Ramos (cell line): ENCODE measurements around the gene CXCL3.

ENCODE experiments used
- in situ Hi-C: fragments of 300-500 bp; cut with MboI; formaldehyde crosslinking; loops from one replicate; pipeline ENCODE4 v1.14.3; 2022; ENCODE audit warnings: low sequenced_read_pairs; ENCODE audit not compliant: unreplicated experiment

Gene CXCL3

DNA sequence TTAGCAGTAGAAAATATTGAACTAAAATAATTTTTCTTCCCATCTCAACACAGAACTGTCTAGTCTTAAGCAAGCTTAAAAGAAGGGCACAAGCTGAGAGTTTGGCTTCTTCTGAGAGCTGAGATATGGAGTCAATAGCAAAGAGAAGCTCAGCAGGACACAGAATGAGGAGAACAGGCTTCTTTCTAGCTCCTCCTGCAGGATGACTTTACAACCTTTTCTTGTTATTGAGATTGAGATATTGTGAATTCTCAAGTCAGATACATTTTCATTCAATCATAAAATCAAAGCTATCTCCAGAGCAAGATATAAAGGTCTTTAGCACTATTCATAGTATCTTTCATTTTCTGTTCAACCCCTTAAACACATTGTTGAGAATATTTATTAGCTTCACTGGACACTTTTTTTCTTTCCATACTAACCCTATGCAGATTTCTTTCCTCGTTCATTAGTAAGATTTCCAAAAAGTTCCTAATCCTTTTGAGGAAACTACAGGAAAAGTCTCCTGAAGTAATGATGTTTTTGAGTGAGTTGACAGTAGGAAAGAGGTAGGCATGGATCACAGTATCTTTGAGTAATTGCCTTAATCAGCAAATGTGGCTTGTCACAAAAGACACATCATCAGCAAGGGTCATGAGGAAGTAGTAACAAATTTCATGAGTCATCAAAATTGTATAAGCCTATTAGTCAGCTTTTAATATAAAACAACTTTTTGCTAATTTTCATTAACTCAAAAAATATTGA, 17.8 kb upstream of the CXCL3 start:
- in situ Hi-C loops: no loop called here

DNA sequence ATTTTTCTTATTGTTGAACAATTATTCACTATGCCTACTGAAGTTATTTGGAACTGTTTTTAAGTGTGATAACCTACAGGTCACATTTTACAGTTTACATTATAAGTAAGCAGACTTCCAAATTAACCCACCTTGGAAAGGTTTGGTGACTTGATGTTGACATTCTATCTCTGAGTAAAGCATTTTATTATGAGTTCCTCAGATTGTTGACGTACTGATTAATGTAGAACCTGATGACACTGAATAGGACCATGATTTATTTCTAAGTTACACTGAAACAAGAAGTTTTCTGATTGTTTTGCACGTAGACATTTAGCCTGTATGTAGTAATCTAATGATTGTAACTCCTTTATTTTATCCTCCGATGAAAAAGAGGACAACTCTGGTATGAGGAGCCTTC, 17.0 kb upstream of the CXCL3 start:
- in situ Hi-C loops: no loop called here

DNA sequence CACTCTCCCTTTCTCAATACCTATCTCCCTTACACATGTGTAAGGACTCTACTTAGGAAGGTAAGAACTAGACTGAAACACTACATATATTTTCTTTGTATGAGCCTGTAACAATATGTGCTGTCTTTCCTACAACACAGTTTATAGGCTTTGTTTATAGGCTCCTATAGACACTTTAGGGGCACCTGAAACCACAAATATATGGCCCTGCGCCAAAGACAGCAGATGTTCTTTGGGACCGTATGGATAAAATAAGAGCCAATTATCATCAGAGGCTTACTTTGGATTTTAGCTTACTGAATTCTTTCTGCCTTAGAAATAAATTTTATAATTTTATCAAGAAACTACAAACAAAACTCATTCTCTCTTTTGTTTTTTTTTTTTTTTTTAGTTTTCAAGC, 16.6 kb upstream of the CXCL3 start:
- in situ Hi-C loops: no loop called here

DNA sequence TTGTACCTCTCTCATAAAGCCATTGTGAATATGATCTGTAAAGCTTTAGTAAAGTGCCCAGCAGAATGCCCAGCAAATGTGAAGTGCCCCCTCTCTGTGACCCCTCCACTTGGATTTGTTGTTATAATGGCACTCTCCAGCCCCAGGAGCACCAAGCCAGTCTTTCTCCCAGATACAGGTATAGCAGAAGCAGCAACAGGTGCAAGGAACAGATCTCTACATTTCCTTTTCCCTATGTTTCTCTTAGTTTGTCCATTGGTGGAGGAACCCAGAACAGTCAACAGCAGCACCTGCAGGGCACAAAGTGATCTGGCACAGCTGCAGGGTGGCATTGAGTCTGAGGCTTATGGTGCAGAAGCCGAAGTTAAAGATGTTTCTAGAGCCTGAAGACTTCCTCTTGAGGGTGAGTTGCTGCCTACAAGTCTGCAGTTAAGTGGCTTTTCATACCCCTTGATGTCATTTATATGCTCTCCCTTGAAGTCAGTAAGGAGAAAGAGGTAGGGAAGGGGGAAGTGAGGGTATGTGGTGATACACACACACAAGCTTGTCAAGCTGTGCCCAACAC, 16.1 kb upstream of the CXCL3 start:
- in situ Hi-C loops: no loop called here

DNA sequence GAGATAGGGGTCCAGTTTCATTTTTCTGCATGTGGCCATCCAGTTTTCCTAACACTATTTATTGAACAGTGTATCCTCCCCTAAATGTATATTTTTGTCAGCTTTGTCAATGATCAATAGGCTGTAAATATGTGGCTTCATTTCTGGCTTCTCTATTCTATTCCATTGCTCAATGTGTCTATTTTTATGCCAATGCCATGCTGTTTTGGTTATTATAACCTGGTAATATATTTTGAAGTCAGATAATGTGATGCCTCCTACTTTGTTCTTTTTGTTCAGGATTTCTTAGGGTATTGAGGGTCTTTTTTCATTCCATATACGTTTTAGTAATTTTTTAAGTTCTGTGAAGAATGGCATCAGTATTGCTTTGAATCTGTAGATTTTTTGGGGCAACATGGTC, 8.7 kb upstream of the CXCL3 start:
- in situ Hi-C loops: no loop called here

DNA sequence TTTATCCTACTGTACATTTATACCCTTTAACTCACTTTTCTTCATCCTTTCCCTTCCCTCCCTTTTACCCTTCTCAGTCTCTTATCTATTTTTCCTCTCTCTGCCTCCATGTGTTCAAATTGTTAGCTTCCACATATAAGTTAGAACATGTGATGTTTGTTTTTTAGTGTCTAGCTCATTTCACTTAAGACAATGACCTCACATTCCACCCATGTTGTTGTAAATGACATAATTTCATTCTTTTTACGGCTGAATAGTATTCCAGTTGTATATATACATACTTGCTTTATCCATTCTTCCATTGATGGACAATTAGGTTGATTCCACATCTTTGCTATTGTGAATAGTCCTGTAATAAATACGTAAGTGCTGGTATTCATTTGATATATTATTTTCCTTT, 7.3 kb upstream of the CXCL3 start:
- in situ Hi-C loops: no loop called here

DNA sequence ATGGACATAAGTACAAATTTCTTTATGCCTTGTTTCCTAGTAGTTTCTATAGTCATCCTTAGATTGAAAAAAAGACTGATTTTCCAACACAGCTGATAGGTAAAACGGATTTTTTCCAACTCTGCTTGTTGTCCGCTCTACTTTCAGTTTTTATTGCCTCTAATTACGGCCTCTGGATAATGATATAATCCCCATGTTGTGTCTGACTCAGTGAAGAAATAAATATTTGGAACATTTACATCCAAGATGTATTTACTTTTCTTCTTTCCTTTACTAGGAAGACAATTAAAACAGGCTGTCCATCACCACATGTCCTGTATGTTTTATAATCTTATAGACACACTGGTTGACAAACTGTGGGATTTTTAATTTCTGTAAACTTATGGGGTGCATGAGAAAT, 6.8 kb upstream of the CXCL3 start:
- in situ Hi-C loops: no loop called here

DNA sequence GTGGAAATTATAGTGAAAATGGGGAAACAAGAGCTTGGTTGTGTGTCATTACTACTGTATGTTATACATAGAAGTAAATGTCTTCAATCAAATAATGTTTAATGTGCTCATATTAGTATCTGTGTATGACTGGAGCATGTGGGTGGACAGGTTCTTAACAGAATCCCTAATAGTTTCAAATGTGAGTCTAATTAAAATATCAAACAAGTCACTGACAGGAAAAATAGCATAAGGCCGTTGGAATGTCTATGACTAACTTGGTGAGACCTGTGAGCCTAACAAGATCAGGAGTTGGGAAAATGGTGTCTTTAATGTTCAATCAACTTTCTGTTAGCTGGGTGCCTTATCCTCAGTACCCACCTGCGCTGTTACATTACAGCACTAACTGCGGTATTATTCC, 6.2 kb upstream of the CXCL3 start:
- in situ Hi-C loops: no loop called here

DNA sequence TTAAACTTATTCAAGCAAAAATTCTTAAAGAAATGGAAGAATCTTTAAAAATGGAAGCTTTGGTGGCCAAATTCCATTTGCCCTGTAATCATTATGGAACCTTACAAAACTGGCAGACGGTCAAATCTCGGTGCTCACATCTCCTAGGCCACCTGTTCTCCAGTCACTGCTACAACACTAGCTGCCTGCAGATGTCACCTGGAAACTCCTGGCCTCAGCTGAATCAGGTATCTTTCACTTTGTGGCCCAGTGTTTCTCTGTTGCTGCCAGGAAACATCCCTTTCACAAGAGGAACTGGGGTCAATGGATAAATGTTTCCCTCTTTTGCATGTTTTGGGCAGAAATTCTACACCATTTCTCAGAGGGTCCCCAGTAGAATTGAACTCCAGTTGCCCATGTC, 4.2 kb upstream of the CXCL3 start:
- in situ Hi-C loops: no loop called here

DNA sequence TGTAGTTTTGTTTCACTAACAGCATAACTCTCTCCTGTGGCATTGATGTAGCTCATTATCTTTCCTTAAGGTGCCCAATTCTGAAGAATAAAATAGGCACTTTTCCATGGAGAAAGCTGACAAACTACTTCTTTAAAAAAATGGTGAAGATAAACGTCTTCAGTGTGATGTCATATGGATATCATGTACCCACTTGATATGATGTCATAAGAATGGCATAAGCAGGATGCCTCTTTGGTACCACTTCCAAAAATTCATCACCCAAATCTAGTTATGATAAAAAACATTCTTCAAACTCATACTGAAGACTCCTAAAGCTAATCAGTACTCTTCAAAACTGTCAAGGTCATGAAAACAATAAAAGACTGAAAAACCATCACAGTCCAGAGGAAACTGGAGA, 2.9 kb upstream of the CXCL3 start:
- in situ Hi-C loops: no loop called here

DNA sequence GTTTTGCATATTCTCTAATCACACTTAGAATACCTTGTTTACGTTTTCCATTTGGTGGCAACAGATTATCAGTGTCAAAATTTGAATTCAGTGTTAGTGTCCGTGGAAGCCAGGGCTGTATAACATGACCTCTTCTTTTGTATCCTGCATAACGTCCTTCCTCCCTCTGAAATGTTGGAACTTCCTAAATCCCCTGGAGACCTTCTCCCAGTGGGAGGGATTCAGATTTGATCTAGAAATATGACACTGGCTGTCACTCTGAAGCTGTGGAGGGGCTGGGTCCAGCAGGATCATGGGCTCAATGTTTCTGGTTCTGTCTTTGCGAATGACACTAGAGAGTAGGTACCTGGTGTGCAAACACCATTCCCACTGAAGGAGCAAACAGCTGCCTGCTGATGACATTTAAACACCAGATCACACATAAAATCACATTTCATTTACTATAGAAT, 850 bp upstream of the CXCL3 start:
- in situ Hi-C loops: no loop called here

DNA sequence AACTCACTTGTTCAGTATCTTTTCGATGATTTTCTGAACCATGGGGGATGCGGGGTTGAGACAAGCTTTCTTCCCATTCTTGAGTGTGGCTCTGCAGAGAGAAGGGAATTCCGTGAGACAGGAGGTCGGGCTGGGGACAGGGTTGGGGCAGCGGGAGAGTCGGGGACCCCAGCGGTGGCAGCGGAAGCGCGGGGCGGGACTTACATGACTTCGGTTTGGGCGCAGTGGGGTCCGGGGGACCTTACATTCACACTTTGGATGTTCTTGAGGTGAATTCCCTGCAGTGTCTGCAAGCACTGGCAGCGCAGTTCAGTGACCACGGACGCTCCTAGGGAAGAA, 434 bp downstream of the CXCL3 start:
- in situ Hi-C loops: no loop called here

DNA sequence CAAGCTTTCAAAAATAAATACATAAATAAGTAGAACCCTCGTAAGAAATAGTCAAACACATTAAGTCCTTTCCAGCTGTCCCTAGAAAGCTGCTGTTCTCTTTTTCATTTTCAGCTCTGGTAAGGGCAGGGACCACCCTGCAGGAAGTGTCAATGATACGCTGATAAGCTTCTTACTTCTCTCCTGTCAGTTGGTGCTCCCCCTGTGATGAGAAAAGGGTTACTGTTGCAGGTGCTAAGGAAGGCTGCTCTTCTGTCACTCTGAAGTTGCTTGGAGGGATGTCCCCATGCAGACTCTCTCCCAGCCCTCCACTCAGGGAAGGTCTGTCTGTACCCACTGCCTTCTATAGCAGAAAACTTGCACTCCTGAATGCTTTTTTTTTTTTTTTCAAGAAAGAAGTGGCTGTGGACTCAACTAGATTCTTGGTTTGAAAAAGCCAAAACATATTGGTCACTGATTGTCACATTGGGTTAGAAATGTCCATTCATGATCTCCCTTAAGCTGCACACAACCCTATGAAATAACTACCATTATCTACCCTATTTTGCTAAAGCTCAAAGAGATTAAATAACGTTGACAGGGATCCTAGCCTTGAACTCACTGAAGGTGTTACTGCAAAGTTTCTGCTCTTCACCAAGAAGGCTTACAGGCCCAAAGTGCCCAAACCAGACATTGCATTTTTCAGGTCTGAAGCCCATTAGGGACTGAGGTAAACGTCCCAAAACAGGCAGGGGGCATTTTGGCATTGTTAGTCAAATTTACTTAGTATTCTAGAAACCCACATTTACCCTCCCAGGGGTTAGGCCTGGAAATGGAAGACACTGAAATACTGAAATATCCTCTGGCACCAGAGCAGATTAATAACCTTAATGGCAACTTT, 1.2 kb downstream of the CXCL3 start:
- in situ Hi-C loops: no loop called here

DNA sequence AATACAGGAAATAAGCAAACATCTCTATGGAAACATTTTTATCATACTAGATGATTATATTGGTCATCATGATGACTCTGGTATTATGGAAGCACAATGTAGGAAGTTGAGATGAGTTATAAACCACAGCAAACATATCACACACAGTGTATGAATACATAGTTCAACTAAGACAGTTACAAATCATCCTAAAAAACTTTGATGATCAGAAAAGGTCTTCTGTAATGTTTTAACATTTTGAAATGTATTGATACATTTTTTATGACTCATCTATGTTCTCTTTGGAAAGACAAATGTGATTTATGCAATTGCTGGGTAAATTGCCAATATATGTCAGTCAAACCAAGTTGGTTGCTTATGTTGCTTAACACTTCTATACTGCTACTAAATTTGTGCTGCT, 4.8 kb downstream of the CXCL3 start:
- in situ Hi-C loops: no loop called here

DNA sequence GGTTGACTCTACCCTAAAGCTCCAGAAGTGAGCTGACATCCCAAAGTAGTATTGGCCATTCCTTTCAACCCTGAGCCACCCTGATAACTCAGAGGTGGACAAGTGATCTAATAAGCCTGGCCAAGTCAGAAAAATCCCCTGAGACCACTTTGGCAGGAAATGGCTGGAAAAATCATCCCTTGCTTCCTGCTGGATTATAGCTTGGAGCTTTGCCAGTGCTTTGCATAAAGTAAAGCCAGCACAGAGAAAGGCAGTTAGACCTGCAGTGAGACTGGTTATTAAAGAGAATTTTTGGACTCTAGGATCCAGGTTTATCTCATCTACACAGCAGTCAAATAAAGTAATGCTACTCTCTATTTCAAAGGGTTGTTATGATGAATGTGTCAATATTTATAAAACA, 6.4 kb downstream of the CXCL3 start:
- in situ Hi-C loops: no loop called here

DNA sequence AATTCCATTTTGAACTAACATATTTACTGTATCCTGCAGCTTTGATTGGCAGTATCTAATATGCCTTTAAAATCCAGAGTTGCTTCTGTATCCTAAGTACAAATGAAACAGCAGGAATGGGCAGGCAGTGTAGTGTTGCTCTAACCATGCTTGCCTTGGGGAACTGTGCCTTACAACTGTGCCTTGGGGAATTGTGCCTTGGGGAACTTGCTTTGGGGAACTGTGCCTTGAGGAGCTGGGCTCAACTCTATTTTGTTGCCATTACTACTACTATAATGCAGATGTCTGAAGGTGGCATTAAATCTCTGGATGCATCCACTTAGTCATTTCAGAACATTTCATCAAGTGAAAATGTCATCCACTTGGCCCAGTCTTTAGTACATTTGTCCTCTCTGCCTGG, 6.9 kb downstream of the CXCL3 start:
- in situ Hi-C loops: no loop called here

DNA sequence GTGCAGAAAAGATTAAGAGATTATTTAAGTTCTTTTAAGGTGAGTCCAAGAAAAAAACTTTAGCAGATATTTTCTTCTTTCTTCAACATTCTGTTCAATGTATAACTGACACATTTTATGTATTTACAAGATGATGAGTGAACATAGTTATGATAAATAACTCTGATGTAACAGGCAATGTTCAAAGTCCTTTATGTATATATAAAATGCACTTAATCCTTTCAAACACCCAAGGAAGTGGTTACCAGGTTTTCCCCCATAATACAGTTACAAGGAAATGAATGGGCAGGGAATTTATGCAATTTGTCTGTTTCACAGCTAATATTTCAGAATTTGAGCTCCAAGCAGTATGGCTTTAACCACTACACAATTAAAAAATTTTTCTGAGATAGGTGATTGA, 8.2 kb downstream of the CXCL3 start:
- in situ Hi-C loops: no loop called here

DNA sequence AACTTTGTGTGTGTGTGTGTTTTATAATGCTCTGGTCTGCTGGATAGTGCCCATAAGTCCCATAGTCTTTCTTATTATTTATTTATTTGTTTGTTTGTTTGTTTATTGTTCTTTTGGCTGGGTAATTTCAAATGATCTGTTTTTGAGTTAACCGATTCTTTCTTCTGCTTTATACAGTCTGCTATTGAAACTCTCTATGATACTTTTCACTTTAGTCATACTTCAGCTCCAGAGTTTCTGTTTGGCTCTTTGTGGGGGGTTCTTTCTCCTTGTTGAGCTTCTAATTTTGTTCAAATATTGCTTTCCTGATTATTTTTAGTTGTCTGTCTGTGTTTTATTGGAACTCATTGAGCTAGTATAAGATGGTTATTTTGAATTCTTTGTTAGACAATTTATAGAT, 10.0 kb downstream of the CXCL3 start:
- in situ Hi-C loops: no loop called here

DNA sequence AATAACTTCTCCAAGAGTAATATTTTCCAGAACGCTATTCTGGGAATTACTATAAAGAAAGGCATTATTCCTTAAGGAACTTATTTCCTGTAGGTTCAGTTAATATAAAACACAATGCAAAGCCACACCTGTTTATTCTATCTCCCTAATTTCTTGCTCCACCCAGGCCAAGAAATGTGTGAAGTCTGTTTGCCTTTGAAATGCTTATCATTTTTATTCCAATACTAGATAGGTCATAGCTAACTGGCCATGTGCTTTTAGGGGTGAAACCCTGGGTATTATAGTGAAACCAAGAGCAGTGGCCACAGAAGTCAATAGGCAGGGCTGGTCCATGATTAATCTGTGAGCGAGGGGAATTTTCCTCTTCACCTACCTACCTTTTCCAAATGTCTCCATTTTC, 14.8 kb downstream of the CXCL3 start:
- in situ Hi-C loops: no loop called here

DNA sequence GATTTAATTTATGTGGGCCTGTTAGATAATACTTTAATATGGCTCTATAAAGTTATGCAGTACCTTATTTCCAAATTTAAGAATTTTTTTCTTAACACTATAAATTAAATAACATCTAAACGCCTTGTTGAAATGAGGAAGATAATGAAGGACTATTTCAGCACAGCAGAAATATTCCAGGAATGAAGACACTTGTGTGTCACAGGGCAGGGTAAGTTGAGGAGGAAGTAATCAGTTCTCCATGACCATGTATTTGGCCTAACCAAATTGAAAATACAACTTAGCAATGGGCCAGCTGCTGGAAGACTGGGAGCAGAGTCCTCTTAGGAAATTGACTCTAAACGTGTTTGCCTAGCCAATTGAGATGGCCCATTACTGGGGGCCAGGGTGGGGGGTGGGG, 16.9 kb downstream of the CXCL3 start:
- in situ Hi-C loops: no loop called here

DNA sequence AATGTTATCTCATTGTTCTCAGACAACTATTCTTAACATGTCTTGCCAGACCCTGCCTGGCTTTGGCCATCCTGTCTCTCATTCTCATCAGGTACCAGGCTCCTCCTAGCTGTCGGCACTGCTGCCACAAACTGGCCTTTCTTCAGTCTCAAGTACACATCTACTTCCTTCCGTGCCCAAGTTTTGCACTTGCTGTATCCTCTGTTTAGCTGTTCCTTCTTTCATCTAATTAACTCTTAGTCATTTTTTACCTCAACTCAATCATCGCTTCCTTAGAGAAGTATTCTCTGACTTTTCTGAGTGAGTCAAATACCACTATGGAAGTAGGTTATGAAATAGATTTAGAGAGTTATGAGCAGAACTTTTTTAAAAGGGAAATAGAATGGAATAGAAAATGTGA, 19.7 kb downstream of the CXCL3 start:
- in situ Hi-C loops: no loop called here

DNA sequence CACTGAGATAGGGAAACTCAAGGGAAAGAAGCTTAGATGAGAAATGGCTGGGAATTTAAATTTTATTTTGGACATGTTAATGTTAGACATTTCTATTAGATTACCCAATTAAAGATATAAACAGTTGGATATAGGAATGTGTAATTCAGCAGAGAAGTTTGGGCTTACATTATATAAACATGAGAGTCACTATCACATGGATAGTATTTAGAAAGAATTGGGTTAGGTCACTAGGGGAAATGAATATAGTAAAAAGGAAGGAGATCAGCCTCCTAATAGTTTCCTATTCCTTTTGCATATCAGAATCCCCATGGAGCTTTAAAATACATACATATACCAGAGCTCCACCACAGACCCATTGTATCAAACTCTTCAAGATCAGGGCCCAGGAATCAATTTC, 20.4 kb downstream of the CXCL3 start:
- in situ Hi-C loops: no loop called here
